NOMO-1 treated with dmso at 0.1 percent for 144 hours (cell line): Measurements from ENCODE around the gene C19orf73.
"Not testable (repeated sequence)": the region's sequence is repeated elsewhere in the genome, so short reads cannot be mapped to it uniquely, and the experiment has no call there.

ENCODE experiments used
- DNase-seq: peaks from one replicate; lab custom pipeline; 2025; ENCODE audit not compliant: unreplicated experiment; lab: John Stamatoyannopoulos, UW

The C19orf73 gene

DNA sequence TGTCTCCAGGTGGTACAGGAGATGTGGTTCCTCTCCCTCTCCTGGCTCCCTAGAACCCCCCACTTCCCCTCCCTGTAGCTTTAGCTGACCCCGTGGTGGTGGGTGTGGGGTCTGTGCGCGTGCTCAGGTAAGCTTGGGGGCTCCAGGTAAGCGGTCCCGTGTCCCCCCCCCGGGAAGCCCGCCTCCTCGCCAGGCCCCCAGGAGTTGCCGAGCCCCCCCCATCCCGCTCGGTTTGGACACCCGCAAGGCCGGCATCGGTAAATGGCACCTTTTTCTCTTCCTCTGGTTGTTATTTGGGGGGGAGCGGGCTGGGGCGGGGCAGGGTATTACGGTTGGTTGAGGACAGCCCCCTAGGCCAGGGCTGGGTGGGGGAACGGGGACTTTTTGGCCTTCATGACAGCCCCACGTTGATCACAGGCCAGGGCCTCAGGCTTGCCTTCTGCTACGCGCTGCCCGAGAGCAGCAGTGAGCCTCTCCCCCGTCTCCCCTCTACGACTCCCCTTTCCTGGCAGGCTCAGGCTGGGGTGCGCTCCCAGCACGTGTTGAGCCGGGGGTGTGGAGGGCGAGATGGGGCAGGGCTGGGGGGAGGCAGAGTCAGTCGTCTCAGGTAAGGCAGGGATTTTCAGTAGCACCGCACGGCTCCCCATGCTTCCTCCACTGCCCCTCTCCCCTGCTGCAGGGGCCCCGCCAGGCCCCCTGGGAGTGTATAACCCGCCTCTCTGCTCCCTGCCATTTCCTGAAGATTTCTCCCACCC, 15.4 kb downstream of the C19orf73 start:
- DNase-seq, result no peak

DNA sequence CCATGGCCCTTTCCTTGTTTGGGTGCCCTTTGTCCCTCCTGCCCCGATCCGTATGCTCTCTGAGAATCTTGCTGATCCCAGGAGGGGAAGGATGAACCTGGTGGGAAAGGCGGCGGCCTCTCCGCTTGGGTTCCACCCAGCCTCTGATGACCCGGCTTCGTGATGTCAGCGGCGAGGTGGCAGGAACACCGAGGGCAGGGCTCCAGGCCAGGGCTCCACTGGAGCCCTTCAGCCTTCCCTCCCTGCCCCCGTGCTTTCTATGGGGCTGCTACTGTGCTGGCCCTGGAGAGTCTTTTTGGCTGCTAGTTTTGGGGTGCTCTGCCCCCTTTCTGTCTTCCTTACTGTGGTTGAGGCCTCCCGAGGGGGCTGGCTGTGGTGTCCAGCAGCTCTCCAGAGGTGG, 16.6 kb downstream of the C19orf73 start:
- no peak for DNase-seq

DNA sequence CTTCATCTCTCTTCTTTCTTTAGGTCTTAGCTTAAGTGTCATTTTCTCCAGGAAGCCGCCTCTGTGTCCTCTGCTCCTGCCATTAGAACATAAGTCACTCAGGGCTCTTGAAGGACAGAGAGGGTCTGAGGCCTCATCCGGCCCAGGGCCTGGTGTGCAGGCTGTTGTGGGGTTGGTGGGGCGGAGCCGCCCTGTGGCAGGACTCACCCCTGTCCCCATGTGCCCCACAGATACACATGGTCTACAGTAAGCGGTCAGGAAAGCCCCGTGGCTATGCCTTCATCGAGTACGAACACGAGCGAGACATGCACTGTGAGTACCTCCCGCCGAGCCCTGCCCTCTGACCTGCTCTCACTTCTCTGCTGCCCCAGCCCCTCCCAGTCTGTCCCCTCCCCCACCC, 17.8 kb downstream of the C19orf73 start:
- no peak for DNase-seq

DNA sequence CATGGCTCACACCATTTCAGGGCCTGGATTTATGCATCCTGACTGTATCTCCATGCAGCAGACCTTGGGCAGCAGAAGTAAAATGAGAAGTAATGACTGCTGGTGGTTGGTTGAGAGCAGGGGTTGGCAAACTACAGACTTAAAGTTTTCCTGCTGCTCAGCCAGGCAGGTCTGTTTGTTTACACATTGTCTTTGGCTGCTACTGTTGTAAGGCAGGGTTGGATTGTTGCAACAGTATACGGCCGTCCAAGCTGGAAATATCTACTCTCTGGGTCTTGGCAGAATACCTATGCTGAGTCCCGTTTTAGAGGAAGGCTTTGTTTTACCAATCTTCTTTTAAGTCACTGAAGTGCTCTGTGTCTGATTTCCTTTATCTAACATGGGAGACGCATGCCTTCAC, 20.1 kb downstream of the C19orf73 start:
- no peak for DNase-seq

DNA sequence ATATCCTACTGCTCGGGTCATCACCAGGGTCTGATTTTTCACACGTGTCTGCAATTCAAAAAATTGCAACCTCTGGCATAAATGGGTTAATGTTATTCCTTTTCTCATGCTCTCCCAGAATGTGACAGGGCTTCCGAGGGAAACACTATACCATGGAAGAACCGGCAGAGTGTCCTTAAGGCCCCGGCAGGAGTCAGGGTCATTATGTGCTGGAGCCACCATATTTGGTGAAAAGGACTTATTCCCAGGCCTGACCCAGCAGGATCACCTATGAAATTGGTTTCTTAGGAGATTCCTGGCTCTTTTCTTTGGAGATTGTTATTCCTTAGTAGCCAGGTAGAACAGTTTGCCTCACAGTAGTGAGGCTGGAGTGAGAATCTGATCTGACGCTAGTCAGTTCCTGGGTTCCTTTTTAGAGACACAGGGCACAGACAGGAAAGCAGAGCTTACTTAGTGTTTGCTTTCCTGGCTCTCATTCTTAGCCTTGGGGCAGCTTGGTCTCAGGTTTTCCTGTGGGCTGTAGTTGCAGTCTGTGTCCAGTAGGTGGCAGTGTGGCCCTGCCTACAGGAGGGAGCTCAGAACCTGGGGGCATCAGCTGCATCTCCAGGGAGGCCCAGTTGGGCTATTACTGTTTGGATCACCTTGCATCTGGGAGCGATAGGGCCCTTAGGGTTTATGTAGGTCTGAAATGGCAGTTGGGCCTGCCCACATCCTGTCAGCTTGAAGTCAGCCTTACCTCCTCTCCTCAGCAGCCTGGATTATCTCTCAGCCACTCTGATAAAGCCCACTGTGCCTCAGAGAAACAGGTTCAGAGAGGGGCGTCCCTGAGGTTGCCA, 21.3 kb downstream of the C19orf73 start:
- peak; percentile 58 for DNase-seq

DNA sequence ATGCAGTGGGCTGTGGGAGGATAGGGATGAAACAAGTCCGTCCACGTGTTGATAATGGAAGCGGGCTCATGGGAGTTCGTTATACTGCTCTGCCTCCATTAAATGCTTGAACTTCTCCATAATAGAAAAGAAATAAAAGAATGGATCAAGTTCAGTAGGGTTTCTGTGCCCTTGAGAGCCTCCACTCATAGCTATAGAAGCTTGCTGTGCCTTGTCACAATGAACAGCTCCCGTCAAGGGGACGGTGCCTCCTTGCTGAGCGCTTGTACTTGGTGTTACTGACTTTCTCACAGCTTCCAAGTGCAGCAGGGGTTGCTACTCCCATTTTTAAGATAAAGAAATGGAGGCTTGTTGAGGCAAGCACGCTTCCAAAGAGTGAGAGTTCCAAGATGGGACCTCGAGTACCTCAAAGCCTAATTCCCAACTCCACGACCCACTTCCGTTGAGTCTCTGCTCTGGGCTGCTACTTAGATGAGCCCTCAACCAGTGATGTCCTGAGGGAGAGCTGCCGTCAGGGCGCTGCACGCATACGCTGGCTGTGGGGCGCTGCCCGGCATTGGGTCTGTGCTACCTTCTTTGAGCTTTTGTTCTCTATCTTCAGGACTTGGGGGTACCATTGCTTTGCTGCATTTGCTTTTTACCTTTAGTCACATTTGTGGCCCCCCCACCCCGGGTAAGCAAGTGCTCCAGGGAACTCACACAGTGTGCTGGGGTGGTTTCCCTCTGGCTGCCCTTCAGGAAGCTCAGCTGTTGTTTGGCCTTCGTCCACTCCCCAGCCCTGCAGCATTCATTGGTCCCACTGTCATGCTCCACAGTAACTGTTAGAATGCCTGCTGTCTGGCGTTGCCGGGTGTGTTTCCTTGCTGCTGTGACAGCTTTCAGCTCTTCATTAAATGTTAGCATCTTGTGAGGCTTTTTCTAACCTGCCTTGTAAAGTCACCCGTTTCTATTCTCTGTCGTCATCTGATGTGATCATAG, 24.1 kb downstream of the C19orf73 start:
- no peak for DNase-seq

DNA sequence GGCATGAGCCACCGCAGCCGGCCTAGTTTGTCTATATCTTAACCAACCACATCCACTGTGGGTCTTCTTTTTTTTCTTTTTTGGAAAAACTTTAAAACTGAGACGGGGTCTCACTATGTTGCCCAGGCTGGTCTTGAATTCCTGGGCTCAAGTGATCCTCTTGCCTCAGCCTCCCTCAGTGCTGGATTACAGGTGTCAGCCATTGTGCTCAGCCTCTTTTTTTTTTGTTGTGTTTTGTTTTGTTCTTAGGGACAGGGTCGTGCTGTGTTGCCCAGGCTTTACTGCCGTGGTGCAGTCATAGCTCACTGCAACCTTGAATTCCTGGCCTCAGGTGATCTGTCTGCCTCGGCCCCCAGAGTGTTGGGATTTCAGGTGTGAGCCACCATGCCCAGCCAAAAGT, 26.3 kb downstream of the C19orf73 start:
- no peak for DNase-seq

DNA sequence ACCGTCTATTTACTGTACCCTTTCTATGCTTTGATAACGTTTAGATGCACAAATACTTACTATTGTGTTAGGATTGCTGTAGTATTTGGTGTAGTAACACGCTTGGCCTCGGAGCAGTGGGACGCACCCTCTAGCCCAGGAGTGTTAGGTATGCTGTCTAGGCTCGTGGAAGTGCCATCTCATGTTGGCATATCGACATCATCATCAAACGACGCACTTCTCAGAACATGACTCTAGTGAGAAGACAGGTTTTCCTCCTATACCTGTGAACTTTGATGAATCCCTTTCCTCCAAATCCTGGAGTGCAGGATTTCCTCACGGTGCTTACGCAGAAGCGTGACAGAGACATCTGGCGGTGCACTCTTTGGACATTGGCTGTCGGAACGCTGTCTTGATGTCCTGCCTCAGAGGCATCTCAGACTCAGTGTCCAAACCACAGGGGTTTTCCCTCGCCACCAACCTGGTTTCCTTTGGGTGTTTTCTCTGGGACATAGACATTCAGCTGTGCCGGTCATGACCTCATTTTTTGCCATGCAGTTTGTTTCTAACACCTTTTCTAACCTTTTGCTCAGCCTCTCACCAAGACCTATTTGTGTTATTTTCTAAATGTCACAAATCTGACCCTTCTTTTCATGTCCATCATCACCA, 27.4 kb downstream of the C19orf73 start:
- no peak for DNase-seq

DNA sequence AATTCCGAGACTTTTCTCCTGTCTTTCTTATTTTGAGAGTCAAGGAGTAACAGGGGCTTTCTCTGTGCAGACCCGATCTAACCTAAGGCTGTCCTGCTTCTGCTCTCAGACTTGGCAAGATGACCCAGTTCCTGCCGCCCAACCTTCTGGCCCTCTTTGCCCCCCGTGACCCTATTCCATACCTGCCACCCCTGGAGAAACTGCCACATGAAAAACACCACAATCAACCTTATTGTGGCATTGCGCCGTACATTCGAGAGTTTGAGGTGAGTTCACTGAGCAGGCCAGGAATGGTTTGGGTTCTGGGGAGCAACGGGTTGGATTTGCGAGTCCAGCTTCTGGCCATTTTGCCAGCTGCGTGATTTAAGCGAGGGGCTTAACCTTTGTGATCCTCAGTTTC, 32.6 kb downstream of the C19orf73 start:
- DNase-seq, result no peak

DNA sequence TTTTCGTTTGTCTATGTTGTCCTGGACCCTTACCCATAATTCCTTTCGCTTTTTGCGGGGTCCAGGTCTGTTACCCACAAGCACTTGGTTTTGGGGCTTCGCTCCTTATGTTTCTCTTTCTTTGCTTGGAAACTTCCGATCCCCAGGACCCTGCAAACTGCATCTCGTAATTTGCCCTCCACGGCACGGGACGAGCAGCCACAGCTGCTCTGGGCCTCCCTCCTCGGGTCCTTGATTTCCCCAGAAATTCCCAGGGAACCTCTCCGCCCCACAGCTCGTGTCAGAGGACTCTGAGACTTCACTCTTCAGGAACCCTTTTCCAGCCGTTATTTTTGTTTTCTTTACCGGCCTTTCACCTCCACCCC, 33.1 kb downstream of the C19orf73 start:
- no peak for DNase-seq

DNA sequence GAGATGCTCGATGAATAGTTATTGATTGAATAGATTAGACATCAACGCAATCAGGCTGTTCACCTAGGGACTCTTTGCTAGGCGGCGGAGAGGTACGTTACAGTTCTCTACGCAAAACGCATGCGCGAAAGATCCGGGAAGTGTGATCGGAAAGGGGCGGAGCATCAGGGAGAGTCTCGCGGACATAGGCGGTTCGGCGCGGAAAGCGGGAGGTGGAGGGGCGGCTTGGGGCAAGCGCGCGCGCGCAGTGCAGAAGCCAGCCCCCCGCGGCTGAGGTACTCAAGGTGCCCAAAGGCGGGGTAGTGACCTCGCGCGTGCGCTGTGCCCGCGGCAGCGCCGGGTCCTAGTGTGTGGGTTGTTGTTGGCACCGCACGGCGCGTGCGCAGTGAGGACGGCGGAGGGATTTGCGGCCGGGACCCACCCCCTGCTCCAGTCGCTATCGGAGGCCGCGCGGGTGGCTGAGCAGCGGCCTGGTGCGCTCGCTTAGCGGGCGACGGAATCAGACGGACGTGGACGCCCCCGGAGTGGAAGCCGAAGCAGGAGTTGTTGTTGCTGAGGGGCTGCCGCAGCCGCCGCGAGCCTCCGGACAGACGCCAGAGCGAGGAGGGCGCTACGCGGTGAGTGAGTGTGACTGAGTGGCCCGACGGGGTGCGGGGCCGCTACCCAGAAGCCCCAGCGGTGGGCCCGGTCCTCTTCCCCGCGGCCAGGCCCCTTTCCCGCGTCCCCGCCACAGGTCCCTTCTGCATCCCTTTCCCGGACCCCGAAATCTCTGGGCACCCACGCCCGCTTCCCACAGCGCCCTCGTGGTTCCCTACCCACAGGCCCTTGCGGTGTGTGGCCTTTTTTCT, 33.7 kb downstream of the C19orf73 start, which contains the start of gene SNRNP70:
Gene SNRNP70, plus strand, starts transcription at position 432 of the 848 bp plus-strand sequence. CDS start 964 bp downstream, outside the sequence.
- peak; percentile 98 for DNase-seq

DNA sequence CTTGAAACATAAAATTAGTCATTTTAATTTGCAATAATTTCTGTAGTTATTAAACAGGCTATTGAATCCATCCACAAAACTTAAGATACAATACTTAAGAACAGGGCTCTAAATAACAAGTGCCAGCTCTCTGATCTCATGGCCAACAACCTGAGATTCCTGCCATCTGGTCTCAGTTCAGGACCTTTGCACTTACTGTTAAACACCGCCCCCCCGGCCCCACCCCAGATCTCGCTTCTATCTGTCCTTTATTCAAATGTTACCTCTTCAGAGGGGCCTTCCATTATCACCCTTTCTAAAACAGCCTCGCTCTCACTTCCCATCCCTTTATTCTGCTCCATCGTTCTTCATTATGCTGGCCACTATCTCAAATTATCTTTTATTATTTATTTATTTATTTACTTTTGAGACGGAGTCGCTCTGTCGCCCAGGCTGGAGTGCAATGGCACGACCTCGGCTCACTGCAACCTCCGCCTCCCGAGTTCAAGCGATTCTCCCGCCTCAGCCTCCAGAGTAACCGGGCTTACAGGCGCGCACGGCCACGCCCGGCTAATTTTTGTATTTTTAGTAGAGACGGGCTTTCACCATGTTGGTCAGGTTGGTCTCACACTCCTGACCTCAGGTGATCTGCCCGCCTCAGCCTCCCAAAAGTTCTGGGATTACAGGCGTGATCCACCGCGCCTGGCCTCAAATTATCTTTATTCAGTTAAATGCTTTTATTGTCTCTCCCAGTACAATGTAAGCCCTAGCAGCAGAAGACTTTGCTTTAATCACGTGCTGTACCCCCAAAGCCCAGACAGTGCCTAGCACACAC, 34.5 kb downstream of the C19orf73 start:
- DNase-seq, result no peak

DNA sequence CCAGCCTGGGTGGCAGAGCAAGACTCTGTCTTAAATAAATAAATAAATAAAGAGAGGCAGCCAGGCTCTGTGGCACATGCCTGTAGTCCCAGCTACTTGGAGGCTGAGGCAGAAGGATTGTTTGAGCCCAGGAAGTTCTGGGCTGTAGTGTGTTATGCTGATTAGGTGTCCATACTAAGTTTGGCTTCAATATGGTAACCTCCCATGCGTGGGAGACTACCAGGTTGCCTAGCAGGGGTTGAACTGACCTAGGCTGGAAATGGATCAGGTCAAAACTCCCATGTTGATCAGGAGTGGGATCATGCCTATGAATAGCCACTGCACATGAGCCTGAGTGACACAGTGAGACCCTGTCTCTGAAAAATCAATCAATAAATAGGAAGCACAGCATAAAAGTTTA, 37.7 kb downstream of the C19orf73 start:
- DNase-seq, result no peak

DNA sequence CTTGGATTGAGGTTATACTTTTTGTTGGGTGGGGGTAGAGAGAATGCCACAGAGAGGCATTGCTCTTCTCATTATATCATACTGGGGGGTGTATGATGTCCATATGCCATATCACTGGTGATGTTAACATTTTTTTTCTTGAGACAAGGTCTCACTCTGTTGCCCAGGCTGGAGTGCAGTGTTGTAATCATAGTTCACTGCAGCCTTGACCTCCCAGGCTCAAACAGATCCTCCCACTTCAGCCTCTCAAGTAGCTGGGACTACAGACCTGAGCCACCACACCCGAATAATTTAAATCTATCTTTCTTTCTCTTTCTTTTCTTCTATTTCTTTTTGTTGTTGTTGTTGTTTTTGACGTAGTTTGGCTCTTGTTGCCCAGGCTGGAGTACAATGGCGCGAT, 38.6 kb downstream of the C19orf73 start:
- DNase-seq, result no peak

DNA sequence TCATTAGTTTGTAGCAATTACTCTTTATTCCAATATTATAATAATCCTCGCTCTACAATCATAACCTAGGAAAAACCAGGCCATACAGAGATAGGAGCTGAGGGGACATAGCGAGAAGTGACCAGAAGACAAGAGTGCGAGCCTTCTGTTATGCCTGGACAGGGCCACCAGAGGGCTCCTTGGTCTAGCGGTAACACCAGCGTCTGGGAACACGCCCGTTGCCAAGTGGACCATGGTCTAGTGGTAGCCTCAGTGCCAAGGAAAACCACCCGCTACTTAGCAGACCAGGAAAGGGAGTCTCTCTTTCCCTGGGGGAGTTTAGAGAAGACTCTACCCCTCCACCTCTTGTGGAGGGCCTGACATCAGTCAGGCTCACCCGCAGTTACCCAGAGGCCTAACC, 44.1 kb downstream of the C19orf73 start:
- DNase-seq, result not testable (repeated sequence)

DNA sequence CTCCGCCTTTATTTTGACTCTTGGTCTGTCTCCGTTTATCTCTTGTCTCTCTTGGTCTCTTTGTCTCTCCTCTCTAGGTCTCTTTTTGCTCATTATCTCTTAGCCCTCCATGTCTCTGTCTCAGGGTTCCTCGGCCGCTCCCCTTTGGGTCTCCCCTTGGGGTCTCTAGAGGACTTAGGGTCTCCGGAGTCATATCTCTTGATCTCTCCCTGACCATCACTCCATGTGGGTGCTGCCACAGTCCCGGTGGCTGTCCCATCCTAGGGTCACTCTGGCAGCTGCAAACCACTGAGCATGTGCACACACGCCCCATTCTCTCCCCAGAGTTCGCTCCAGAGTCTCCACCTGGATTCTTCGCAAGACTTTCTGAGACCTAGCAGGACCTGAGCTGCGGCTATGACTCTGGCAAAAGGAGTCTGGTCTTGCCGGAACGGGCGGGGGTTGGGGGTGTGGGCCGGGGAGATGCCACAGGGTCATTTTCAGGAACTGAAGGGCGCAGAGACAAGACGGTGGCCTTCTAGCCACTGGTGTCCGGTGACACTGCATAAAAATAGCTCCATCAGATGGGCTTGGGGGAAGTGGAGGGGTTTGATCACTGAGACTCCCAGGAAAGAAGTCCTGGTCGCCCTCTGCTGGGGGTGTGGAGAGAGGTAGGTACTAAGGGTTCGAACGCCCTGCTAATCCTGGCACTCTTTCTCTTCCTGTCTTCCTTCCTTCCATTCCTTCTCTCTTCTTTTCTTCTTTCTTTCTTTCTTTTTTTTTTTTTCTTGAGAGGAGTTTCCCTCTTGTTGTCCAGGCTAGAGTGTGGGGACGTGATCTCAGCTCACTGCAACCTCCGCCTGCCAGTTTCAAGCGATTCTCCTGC, 45.2 kb downstream of the C19orf73 start:
- peak; percentile 26 for DNase-seq

DNA sequence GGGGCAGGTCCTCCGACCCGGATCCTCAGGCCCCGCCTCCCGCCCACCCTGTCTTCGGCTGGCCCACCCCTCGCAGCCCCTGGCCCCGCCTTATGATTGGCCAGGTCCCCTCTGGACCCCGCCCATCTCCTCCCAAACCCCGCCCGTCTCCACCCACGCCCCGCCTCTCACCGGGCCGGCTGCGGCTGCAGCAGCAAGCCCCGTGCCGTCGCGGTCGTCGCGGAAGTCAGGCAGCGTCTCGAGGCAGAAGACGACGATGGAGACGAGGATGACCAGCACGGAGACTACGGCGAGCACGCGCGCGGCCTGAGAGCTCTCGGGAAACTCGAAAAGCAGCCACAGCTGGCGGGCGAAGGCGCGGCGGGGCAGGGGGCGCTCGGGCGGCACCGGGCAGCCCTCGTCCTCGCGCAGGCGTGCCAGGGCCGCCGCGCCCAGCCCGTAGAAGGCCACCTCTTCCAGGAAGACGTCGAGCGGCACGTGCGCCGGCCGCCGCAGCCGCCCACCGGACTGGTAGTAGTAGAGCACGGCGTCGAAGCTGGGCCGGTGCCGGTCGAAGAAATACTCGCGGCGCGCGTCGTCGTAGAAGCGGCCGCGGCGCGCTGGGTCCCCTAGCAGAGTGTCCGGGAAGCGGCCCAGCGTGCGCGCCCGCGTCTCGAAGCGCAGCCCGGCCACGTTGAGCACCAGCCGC, 46.9 kb downstream of the C19orf73 start:
- DNase-seq, result no peak
